Breast epithelium (tissue), 3 donors: ENCODE results near the gene KCNC3.

ENCODE experiments used
- CTCF ChIP-seq, 3 donors: fragments of 450-650 bp; IDR thresholded peaks; one replicate each; pipeline ENCODE4 v1.5.1; 2016 to 2017; ENCODE audit warnings: antibody characterized with exemption in 3 of 3, mild to moderate bottlenecking in 3 of 3, moderate library complexity in 3 of 3
- POLR2AphosphoS5 ChIP-seq, 3 donors: sonication (generic); formaldehyde crosslinking; IDR thresholded peaks; one replicate each; pipeline ENCODE4 v1.6.1; 2017; ENCODE audit warnings: antibody characterized with exemption in 3 of 3

- TF ChIP-seq CTCF (IDR thresholded peaks at IDR 0.05) (no peak), POLR2AphosphoS5 (IDR thresholded peaks at IDR 0.05) (no peak)
These were observed 11.2 kb upstream of the KCNC3 start for GRCh38 chr19:50340331-50340730.
